GM18505 (cell line): Measurements from ENCODE around the gene SYT1.

ENCODE experiments used
- ATAC-seq: cut with Tn5 transposase; IDR thresholded peaks from one replicate; pipeline ENCODE4 v1.9.1; 2021; ENCODE audit not compliant: unreplicated experiment
- POLR2A ChIP-seq: IDR thresholded peaks from 4 replicates; pipeline ENCODE4 v1.6.1; 2011; ENCODE audit warnings: borderline replicate concordance; ENCODE audit not compliant: insufficient read depth, insufficient read length; ENCODE audit errors: extremely low read depth

SYT1 gene

GRCh38 chr12:79124385-79124784, 259.8 kb downstream of the SYT1 start:
- no peak for ATAC-seq
- no peak for TF ChIP-seq POLR2A

GRCh38 chr12:79125358-79125757, 260.8 kb downstream of the SYT1 start:
- ATAC-seq = no peak
- no peak for TF ChIP-seq POLR2A

- peak; percentile 88 for ATAC-seq
Observed at GRCh38 chr12:79127271-79127751, 262.7 kb downstream of the SYT1 start.

GRCh38 chr12:79128956-79129355, 264.4 kb downstream of the SYT1 start:
- no peak for TF ChIP-seq POLR2A
- ATAC-seq = no peak

More at GRCh38 chr12:79127271-79127751, 262.7 kb downstream of the SYT1 start:
- no peak for TF ChIP-seq POLR2A

GRCh38 chr12:79138872-79139271, 274.3 kb downstream of the SYT1 start:
- no peak for ATAC-seq
- TF ChIP-seq POLR2A = no peak

GRCh38 chr12:79140711-79141110, 276.1 kb downstream of the SYT1 start:
- TF ChIP-seq POLR2A = no peak
- no peak for ATAC-seq

GRCh38 chr12:79141776-79142175, 277.2 kb downstream of the SYT1 start:
- TF ChIP-seq POLR2A = no peak
- no peak for ATAC-seq

GRCh38 chr12:79143803-79144202, 279.2 kb downstream of the SYT1 start:
- TF ChIP-seq POLR2A = no peak
- no peak for ATAC-seq

GRCh38 chr12:79151956-79152355, 287.4 kb downstream of the SYT1 start:
- no peak for TF ChIP-seq POLR2A
- no peak for ATAC-seq

GRCh38 chr12:79155683-79156082, 291.1 kb downstream of the SYT1 start:
- no peak for TF ChIP-seq POLR2A

GRCh38 chr12:79156846-79157463, 292.4 kb downstream of the SYT1 start:
- no peak for ATAC-seq
- TF ChIP-seq POLR2A = no peak

More at GRCh38 chr12:79155683-79156082, 291.1 kb downstream of the SYT1 start:
- ATAC-seq = no peak

GRCh38 chr12:79161249-79161934, 296.8 kb downstream of the SYT1 start:
- no peak for ATAC-seq
- TF ChIP-seq POLR2A = no peak

GRCh38 chr12:79162147-79162772, 297.7 kb downstream of the SYT1 start:
- no peak for TF ChIP-seq POLR2A
- ATAC-seq = no peak

- no peak for ATAC-seq
- TF ChIP-seq POLR2A = no peak
Observed at GRCh38 chr12:79162948-79163347, 298.4 kb downstream of the SYT1 start.
